Measurements from ENCODE around the gene MSI2. TPM values are rescaled to one million over a fixed set of nuclear protein-coding genes. Genes with fewer than 3 reads are reported as not detected.

MSI2 gene
- total RNA-seq, 4 donors from 2014 or later = 60.7 to 101 (median 70.9) TPM

GRCh38 chr17:57486882-57487301, 230.6 kb downstream of the MSI2 start:
- intact Hi-C loops (cut with DNase I) = no loop called here
- no peak overlapping the region for H3K4me3 ChIP-seq (replicated peaks in 1 of 3)
- WGBS, 2 donors = 74 to 87% methylated on average over 4 of the region's 4 CpGs
- H3K4me1 ChIP-seq = peaks cover 69 to 90% of the 10 kb centered on the region in 2 donors
- peak overlapping the region; percentile 54 to 86 (median 83) for H3K27ac ChIP-seq
- H3K9me3 ChIP-seq = no peaks in the 10 kb centered on the region
- H3K27me3 ChIP-seq = no peaks in the 10 kb centered on the region
- DNase-seq = peak in 1 of 2 donors; percentile 25
- H3K36me3 ChIP-seq = no peaks in the 10 kb centered on the region
- TF ChIP-seq, protein P1, sequence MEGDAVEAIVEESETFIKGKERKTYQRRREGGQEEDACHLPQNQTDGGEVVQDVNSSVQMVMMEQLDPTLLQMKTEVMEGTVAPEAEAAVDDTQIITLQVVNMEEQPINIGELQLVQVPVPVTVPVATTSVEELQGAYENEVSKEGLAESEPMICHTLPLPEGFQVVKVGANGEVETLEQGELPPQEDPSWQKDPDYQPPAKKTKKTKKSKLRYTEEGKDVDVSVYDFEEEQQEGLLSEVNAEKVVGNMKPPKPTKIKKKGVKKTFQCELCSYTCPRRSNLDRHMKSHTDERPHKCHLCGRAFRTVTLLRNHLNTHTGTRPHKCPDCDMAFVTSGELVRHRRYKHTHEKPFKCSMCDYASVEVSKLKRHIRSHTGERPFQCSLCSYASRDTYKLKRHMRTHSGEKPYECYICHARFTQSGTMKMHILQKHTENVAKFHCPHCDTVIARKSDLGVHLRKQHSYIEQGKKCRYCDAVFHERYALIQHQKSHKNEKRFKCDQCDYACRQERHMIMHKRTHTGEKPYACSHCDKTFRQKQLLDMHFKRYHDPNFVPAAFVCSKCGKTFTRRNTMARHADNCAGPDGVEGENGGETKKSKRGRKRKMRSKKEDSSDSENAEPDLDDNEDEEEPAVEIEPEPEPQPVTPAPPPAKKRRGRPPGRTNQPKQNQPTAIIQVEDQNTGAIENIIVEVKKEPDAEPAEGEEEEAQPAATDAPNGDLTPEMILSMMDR (IDR thresholded peaks at IDR 0.05) = no peak
- no peak for TF ChIP-seq POLR2A (IDR thresholded peaks at IDR 0.05)

GRCh38 chr17:57487573-57487972, 231.2 kb downstream of the MSI2 start:
- H3K27ac ChIP-seq = peak overlapping the region in 1 of 3 donors; percentile 86

GRCh38 chr17:57488856-57489255, 232.5 kb downstream of the MSI2 start:
- DNase-seq = no peak
- Histone ChIP-seq H3K36me3 (no peaks in the 10 kb centered on the region), H3K4me1 (peaks cover 65 to 74% of the 10 kb centered on the region in 2 donors), H3K4me3 (replicated peaks in 1 of 3) (no peak overlapping the region), H3K27me3 (no peaks in the 10 kb centered on the region), H3K9me3 (no peaks in the 10 kb centered on the region), H3K27ac (peak overlapping the region in 1 of 3 donors; percentile 79)
- 81 to 89% methylated on average over 9 of the region's 9 CpGs for WGBS, 2 donors
- no peak for TF ChIP-seq POLR2A (IDR thresholded peaks at IDR 0.05)
- TF ChIP-seq, protein P1 (IDR thresholded peaks at IDR 0.05) = no peak
- intact Hi-C loops (cut with DNase I) = no loop called here

More at GRCh38 chr17:57487573-57487972, 231.2 kb downstream of the MSI2 start:
- H3K9me3 ChIP-seq = no peaks in the 10 kb centered on the region
- H3K4me1 ChIP-seq = peaks cover 69 to 83% of the 10 kb centered on the region in 2 donors
- H3K4me3 ChIP-seq (replicated peaks in 1 of 3) = no peak overlapping the region
- no peak for TF ChIP-seq POLR2A (IDR thresholded peaks at IDR 0.05)
- TF ChIP-seq, protein P1 (IDR thresholded peaks at IDR 0.05) = no peak
- WGBS, 2 donors = 67 to 78% methylated on average over 5 of the region's 5 CpGs
- DNase-seq = no peak
- H3K27me3 ChIP-seq = no peaks in the 10 kb centered on the region
- no peaks in the 10 kb centered on the region for H3K36me3 ChIP-seq
- intact Hi-C loops (cut with DNase I) = no loop called here

GRCh38 chr17:57489321-57489720, 233.0 kb downstream of the MSI2 start:
- intact Hi-C loops (cut with DNase I) = no loop called here
- peaks cover 65 to 74% of the 10 kb centered on the region in 2 donors for H3K4me1 ChIP-seq
- DNase-seq = no peak
- peak overlapping the region in 1 of 3 donors; percentile 79 for H3K27ac ChIP-seq
- no peaks in the 10 kb centered on the region for H3K9me3 ChIP-seq
- TF ChIP-seq, protein P1 (IDR thresholded peaks at IDR 0.05) = no peak
- no peak for TF ChIP-seq POLR2A (IDR thresholded peaks at IDR 0.05)
- no peaks in the 10 kb centered on the region for H3K27me3 ChIP-seq
- 93 to 94% methylated on average over 4 of the region's 4 CpGs for WGBS, 2 donors
- no peaks in the 10 kb centered on the region for H3K36me3 ChIP-seq
- no peak overlapping the region for H3K4me3 ChIP-seq (replicated peaks in 1 of 3)

- 67 to 68% methylated on average over 4 of the region's 4 CpGs for WGBS, 2 donors
- no peaks in the 10 kb centered on the region for H3K27me3 ChIP-seq
- H3K27ac ChIP-seq = peak overlapping the region; percentile 62 to 79 (median 77)
- peaks cover 64 to 72% of the 10 kb centered on the region in 2 donors for H3K4me1 ChIP-seq
- TF ChIP-seq, protein P1 (IDR thresholded peaks at IDR 0.05) = peak in 1 of 6 experiments; percentile 11
- TF ChIP-seq POLR2A (IDR thresholded peaks at IDR 0.05) = no peak
- H3K4me3 ChIP-seq (replicated peaks in 1 of 3) = no peak overlapping the region
- DNase-seq = no peak
- intact Hi-C loops (cut with DNase I) = loop anchor here (10.0 kb wide), 1 partner anchor 225 kb away; no protein-coding TSS in a partner anchor
- no peaks in the 10 kb centered on the region for H3K36me3 ChIP-seq
- no peaks in the 10 kb centered on the region for H3K9me3 ChIP-seq
Observed at GRCh38 chr17:57490111-57490845, 234.0 kb downstream of the MSI2 start.

Measured in thyroid gland (tissue), 4 donors.